Urinary bladder (tissue), 2 donors: ENCODE data around the gene SERPINI1. TPM values are rescaled to one million over a fixed set of nuclear protein-coding genes. Genes with fewer than 3 reads are reported as not detected.

Experiments
- polyA plus RNA-seq: library from polyadenylated mRNA; stranded (reverse); fragments of 200-250 nt; gene quantifications from one replicate; pipeline ENCODE4 v1.2.3, GENCODE V29; 2013
- small RNA-seq: library from RNA; depleted of rRNA; stranded (forward); fragments of <200 nt; gene quantifications from one replicate; pipeline ENCODE3, GENCODE V24; 2014
- total RNA-seq: library from RNA; depleted of rRNA; stranded (reverse); fragments of >200 nt; gene quantifications from one replicate; pipeline ENCODE4 v1.2.3, GENCODE V29; 2014
- donor health status: healthy.

SERPINI1 gene
- total and polyA plus RNA-seq, 2 donors: 8.9 to 10.0 TPM

Small RNA genes lying within 50 kb of the gene (small RNA-seq; reads per million reads assigned to genes)
- gene HMGN1P8: not detected

Other genes starting within 250 kb of the SERPINI1 start
- gene WDR49, start 81.8 kb upstream of the SERPINI1 start, total RNA-seq: 17.1 TPM
- gene WDR49, start 81.8 kb upstream of the SERPINI1 start, polyA plus RNA-seq: 0.08 TPM
- gene PDCD10, start 829 bp upstream of the SERPINI1 start, total RNA-seq: 88.7 TPM
- gene PDCD10, start 829 bp upstream of the SERPINI1 start, polyA plus RNA-seq: 48.9 TPM